PFSK-1 (cell line): ENCODE data around the gene USH2A.

Source experiments
- POLR2AphosphoS5 ChIP-seq: IDR thresholded peaks from 2 replicates; pipeline ENCODE4 v1.6.1; 2012; ENCODE audit warnings: low read depth, mild to moderate bottlenecking, control low read depth, low read length, moderate library complexity
- TAF1 ChIP-seq: IDR thresholded peaks from 2 replicates; pipeline ENCODE4 v1.6.1; 2012; ENCODE audit warnings: low read length, control low read depth, borderline replicate concordance; ENCODE audit not compliant: insufficient read depth

DNA sequence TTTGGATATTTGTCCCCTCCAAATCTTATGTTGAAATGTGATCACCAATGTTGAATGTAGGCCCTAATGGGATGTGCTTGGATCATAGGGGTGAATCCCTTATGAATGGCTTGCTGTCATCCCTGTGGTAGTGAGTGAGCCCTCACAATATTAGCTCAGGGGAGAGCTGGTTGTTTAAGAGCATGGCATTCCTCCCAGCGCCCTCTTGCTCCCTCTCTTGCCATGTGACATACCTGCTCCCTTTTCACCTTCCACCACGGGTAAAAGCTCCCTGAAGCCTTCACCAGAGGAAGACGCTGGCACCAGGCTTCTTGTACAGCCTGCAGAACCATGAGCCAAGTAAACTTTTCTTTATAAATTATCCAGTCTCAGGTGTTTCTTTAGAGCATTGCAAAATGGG, 550.6 kb downstream of the USH2A start:
- TF ChIP-seq POLR2AphosphoS5 = no peak
- no peak for TF ChIP-seq TAF1
